GM10266 (cell line): ENCODE results near the gene CAMK2A.

Experiments
- DNase-seq: peaks from one replicate; pipeline ENCODE4 v3.0.0; 2012; ENCODE audit errors: extremely low spot score
- TF ChIP-seq, protein P1 (sequence below): IDR thresholded peaks from 2 replicates; pipeline ENCODE4 v1.5.1; 2012; ENCODE audit warnings: mild to moderate bottlenecking, low read depth; ENCODE audit not compliant: control insufficient read depth, insufficient read depth; ENCODE audit errors: missing control alignments

Gene CAMK2A

DNA sequence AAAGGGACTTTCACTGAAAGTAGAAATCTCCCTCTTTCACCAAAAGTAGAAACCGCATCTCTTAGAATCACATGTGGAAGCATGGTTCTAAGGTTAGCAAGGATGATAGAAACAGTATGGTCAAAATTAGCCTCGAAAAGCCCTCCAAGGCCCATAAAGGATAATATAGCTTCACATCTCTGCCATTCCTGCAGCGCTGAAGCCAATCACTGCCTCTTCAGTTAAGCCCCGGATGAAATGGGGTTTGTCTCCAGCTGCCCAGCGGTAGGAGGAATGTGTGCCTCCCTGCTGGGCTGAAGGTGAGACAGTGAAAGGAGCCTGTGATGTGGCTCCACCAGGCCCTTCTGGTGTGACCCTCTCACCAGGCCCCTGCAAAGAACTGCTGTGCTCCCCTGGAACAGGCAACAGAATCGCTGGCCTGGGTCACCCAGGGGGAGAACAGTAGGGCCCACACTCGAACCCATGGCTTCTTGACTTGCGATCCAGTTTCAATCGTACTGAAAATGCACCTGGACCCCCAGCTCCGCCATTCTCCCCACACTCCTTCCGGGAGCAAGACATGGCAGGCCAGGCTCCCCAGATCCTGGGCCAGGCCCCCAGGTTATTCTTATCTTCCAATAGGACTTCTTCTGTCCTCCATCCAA is 47.2 kb downstream of the CAMK2A start:
- no peak for DNase-seq
- TF ChIP-seq, protein P1, sequence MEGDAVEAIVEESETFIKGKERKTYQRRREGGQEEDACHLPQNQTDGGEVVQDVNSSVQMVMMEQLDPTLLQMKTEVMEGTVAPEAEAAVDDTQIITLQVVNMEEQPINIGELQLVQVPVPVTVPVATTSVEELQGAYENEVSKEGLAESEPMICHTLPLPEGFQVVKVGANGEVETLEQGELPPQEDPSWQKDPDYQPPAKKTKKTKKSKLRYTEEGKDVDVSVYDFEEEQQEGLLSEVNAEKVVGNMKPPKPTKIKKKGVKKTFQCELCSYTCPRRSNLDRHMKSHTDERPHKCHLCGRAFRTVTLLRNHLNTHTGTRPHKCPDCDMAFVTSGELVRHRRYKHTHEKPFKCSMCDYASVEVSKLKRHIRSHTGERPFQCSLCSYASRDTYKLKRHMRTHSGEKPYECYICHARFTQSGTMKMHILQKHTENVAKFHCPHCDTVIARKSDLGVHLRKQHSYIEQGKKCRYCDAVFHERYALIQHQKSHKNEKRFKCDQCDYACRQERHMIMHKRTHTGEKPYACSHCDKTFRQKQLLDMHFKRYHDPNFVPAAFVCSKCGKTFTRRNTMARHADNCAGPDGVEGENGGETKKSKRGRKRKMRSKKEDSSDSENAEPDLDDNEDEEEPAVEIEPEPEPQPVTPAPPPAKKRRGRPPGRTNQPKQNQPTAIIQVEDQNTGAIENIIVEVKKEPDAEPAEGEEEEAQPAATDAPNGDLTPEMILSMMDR: no peak

DNA sequence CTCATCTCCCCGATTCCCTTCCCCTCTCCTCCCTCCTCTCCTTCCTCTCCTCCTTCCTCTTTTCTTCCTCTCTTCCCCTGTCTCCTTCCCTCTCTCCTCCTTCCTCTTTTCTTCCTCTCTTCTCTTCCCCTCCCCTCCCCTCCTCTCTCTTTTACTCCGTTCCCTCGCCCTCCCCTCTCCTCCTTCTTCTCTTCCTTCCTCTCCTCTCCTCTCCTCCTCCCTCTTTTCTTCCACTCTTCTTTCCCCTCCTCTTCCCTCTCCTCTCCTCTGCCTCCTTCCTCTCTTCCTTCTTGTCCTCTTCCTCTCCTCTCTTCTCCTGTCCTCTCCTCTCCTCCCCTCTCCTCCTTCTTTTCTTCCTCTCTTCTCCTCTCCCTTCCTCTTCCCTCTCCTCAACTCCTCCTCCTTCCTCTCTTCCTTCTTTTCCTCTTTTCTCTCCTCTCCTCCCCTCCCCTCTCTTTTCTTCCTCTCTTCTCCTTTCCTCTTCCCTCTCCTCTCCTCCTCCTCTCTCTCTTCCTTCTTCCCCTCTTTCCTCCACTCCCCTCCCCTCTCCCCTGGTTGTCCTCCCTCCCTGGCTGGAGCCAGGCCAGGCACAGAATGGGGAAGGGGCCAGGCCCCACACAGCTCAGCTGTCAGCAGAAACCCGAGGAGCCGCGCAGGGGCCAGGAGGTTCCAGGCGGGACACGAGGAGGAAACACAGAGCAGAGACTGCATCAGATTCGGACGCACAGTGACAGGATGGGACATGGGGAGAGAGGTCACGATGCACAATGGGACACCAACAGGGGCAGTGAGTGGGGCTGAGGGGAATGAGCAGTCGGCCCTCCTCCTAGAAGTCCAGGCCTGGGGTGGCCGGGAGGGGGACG is 48.0 kb downstream of the CAMK2A start:
- TF ChIP-seq, protein P1: no peak
- DNase-seq: no peak

DNA sequence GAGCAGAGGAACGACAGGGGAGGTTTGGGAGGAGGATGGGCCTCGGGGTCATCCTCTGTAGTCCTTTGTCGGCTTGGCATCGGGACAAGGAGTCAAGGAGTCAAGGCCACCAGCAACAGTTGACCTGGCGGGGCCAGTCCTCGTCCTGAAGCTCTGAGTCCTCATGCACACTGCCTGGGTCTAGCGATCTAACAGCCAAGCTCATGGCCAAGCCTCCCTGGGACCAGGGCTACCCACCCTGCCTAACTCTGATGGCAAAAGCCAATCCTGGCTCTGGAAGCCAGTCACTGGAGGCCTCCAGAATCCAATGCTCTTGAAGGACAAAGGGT is 49.8 kb downstream of the CAMK2A start:
- TF ChIP-seq, protein P1: no peak
- DNase-seq: no peak

DNA sequence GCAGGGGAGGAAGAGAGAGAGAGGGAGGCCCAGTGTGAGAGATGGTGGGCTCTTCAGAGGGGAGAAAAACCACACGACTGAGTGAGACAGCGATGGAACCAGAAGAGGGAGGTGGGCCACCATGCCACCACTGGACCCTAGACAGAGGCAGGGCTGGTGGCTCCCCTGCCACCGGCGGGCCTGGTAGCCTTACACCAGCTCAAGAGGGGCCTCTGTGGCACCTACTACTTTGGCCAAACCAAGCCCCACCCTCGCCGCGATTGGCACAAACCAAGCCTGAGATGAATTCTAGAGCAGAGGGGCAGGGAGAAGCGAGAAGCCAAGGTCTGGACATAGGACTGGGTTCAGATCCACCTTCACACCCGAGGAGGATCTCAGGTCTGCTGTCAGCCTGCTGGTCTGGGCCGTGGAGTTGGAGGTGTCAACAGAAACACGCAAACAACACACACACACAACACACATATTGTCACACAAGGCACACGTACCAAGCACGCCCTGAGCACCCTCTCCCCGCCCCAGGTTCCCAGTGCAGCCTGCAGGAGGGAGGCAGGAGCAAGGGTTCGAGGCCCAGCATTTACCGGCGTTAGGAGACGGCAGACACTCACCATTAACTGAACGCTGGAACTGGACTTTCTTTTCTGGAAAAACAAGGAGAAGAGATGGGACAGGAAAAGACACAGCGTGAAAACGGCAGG is 50.3 kb downstream of the CAMK2A start:
- no peak for DNase-seq
- TF ChIP-seq, protein P1: no peak

DNA sequence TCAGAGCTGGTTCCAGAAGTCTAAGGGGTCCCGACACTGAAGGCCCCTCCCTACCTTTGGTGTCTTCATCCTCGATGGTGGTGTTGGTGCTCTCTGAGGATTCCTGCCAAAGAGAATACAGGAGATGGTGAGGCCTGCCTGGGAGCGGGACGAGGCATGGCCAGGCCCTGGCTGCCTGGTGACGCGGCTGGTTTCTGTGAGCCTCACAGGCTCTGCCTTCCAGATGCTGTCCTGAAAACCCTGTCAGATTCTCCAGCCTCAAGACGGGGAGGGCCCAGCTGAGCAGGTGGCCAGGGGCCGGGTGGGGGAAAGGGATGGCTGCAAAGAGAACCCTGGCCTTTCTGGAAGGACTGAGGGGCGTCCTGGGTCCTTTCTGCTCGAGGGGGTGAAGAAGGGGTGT is 50.9 kb downstream of the CAMK2A start:
- TF ChIP-seq, protein P1: no peak
- no peak for DNase-seq

DNA sequence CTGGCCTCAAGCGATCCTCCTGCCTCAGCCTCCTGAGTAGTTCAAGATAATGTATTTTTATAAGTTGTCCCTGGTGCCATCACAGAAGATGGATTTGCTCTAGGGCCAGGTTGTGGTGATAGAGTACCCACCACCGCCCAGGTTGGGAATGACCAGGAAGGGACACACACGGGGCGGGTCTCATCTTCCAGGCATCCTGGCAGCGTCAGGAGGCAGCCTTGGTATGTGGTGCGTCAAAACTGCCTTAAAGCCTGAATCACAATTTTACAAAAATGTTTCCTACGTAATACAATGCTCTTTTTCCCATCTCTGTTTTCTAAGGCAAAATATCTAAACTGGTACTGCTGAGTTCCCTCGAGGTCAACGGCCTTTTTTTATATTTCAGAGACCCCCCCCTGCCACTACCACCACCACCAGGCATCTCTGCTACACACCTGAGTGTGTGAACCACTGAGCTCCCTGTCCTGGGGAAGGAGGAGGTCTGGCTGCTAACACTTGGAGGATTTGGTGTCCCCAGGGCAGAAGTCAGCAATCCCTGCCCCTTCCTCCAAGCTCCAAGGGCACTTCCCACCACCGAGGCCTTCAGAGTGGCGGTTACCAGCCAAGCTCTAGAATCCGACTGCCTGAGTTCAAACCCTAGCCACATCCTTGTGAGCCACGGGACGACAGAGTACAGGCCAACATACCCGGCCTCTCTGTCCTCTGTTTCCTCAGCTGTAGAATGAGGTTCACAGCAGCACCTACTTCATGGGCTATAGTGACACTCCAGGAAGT is 52.4 kb downstream of the CAMK2A start:
- TF ChIP-seq, protein P1: no peak
- DNase-seq: no peak
